Measurements from ENCODE around the gene ZCCHC17.

DNA sequence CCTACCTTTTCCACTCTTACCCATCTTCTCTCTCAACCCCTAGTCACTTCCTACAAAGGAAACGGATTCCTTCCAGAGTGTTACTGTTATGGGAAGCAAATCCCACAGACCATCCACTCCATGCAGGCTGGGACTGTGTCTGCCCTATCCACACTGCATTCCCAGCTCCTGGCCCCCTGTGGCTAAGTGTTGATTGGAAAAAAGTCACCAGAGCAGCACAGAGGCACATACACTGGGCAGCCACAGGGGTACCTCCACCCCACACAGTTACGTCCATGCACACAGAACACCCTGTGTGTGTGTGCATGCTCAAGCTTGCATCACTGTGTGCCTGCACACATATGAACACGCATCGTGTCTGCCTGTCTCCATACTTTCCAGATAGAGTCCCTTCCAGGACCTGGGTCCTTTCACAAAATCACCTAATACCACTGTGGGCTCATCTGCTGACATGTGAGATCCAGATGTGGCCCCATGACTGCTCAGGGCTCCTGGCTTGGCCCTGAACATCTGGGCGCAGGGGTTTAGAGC is 112.0 kb downstream of the ZCCHC17 start:
- no peak for TF ChIP-seq CTCF (IDR thresholded peaks at IDR 0.05)
- TF ChIP-seq POLR2A (IDR thresholded peaks at IDR 0.05), result no peak
